HAP-1 (cell line): ENCODE results near the gene ZNF697.

Experiments
- DNase-seq, 2 experiments: peaks; one replicate each; pipeline ENCODE4 v3.0.0-alpha.2; 2016 to 2020; ENCODE audit warnings: low spot score in 2 of 2
- H3K27me3 ChIP-seq: fragments of 250-450 bp; sonication (Bioruptor Pico); 2 replicates; pipeline ENCODE4 v1.5.1; 2020; ENCODE audit warnings: low read depth, mild to moderate bottlenecking, moderate library complexity
- H3K36me3 ChIP-seq: fragments of 250-450 bp; sonication (Bioruptor Pico); replicated peaks from 2 replicates; pipeline ENCODE4 v1.5.1; 2020; ENCODE audit warnings: mild to moderate bottlenecking
- H3K4me1 ChIP-seq: fragments of 250-450 bp; sonication (Bioruptor Pico); 2 replicates; pipeline ENCODE4 v1.5.1; 2020; ENCODE audit warnings: mild to moderate bottlenecking
- H3K4me3 ChIP-seq: fragments of 250-450 bp; sonication (Bioruptor Pico); 2 replicates; pipeline ENCODE4 v1.5.1; 2020; ENCODE audit warnings: mild to moderate bottlenecking, moderate library complexity
- H3K9me3 ChIP-seq: fragments of 250-450 bp; sonication (Bioruptor Pico); 2 replicates; pipeline ENCODE4 v1.5.1; 2020; ENCODE audit warnings: mild to moderate bottlenecking, moderate library complexity
- in situ Hi-C: fragments of 300-500 bp; cut with MboI; formaldehyde crosslinking; loops from 3 replicates; pipeline ENCODE4 v1.14.3; 2020; ENCODE audit warnings: low sequenced_read_pairs, inconsistent platforms, mixed read lengths

ZNF697 gene

DNA sequence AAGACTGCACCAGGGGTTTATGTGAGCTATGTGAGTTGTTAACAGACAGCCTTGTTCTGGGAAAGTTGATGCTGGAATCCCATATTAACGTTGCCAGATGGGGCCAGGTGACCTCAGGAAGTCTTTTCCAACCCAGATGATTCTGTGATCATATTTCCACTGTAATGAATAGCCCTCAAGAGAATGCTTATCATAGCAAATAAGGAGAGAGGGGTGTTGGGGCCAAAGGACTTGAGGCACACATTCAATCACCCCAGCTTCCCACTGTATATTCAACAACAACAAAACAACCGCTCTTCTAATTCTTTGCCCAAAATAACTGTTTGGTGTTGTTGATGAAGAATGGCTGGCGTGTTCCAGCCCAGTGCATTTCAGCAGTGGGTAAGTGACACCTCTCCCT lies 14.1 kb downstream of the ZNF697 start:
- H3K36me3 ChIP-seq, result no peaks in the 10 kb centered on the region

DNA sequence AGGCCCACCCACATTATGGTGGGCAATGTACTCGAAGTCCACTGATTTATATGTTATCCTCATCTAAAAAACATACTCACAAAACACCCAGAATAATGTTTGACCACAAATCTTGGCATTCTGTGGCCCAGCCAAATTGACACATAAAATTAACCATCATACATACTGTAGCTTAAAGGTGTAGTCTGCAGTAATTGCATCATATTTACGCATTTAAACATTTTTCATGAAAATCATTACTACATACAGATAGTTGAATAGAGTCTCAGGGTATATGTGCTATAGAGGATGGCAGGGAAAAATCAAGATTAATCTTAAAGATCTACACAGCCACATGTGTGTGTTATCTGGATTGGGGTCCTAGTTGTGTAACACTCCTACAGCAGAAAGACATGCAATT lies 14.5 kb downstream of the ZNF697 start:
- DNase-seq, result no peak
- H3K4me1 ChIP-seq, result no peaks in the 10 kb centered on the region; the same call in 1 of the 2 replicates
- no peak overlapping the region for H3K4me3 ChIP-seq
- H3K36me3 ChIP-seq, result no peaks in the 10 kb centered on the region
- in situ Hi-C loops, result no loop called here
- no peaks in the 10 kb centered on the region for H3K9me3 ChIP-seq
- H3K27me3 ChIP-seq, result no peaks in the 10 kb centered on the region

More for the DNA sequence above, 14.1 kb downstream of the ZNF697 start:
- Histone ChIP-seq H3K9me3 (no peaks in the 10 kb centered on the region), H3K27me3 (no peaks in the 10 kb centered on the region), H3K4me3 (no peak overlapping the region), H3K4me1 (peaks cover 3% of the 10 kb centered on the region; the same call in 1 of the 2 replicates)
- no peak for DNase-seq
- in situ Hi-C loops, result no loop called here

DNA sequence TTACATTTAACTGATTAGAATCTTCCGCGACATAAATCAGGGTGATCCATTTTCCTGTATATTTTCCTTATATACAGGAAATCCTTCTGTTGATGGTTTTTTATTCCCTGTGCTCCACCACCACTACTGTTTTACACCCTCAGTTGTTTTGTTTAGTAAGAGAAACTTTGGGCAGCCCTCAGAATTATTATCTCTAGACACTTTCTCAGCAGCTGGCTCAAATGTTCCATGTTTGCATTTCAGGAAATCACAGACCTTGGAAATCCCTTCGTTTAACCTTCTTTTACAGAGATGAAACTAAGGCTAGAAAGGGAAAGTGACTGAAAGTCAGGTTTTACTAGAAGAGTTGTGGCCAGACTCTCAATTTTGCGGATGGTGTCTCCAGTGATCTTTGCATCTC lies 15.2 kb downstream of the ZNF697 start:
- H3K9me3 ChIP-seq, result no peaks in the 10 kb centered on the region
- no peak overlapping the region for H3K4me3 ChIP-seq
- H3K27me3 ChIP-seq, result no peaks in the 10 kb centered on the region
- no peaks in the 10 kb centered on the region for H3K36me3 ChIP-seq
- in situ Hi-C loops, result no loop called here
- no peak for DNase-seq
- no peaks in the 10 kb centered on the region; the same call in 1 of the 2 replicates for H3K4me1 ChIP-seq

DNA sequence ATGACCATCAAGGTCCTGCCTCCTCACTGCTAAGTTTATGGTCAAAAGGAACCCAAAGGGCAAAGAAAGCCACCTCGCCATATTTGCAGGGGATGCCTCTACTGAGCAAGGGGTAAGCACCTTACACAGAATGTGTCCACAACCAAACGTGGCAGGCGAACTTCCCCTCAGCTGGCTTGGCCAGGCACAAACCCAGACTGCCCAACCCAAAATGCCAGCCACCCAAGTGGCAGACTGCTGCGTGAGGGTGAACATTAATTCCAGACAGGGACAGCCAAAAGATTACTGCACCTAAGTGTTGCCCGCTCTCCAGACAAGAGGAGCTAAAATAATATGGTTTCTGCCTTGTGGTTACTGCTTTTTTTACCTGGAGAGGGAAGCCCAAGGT lies 16.0 kb downstream of the ZNF697 start:
- H3K4me3 ChIP-seq, result no peak overlapping the region
- in situ Hi-C loops, result no loop called here
- DNase-seq, result no peak

DNA sequence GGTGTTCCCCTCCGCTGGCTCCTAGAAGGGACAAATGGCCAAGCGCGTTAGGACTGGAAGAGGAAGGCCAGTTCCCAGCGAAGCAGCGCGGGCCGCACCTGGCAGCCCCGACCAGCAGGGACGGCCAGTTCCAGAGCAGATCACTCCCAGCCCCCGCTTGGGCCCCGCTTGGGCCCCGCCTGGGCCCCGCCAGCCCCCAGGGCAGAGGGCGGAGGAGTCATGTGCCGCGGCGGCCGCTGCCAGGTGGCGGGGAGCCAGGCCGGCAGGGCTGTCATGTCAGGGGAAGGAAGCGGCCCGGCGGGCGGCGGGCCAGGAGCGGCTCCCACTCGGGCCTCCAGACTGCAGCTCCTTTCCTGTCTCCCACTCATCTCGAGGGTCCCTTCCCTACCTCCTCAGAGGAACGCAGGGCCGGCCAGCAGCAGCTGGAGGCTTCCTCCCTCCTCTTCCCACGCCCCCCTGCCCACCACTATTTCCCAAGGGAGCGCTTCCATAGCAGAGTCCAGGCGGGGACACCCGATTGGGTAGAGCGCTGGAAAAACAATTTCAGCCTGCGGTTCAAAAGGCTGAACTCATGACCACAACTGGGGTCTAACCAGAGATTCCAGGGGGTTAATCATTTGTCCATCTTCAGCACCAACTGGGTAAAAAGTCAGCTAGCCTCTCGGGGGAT lies 16.5 kb downstream of the ZNF697 start:
- DNase-seq, result peak in 1 of 2 experiments; percentile 32
- no peaks in the 10 kb centered on the region for H3K36me3 ChIP-seq
- in situ Hi-C loops, result no loop called here
- no peak overlapping the region for H3K4me3 ChIP-seq
- H3K9me3 ChIP-seq, result no peaks in the 10 kb centered on the region
- H3K27me3 ChIP-seq, result no peaks in the 10 kb centered on the region
- H3K4me1 ChIP-seq, result no peaks in the 10 kb centered on the region

More for the DNA sequence above, 16.0 kb downstream of the ZNF697 start:
- Histone ChIP-seq H3K36me3 (no peaks in the 10 kb centered on the region), H3K9me3 (no peaks in the 10 kb centered on the region), H3K4me1 (no peaks in the 10 kb centered on the region; the same call in 1 of the 2 replicates), H3K27me3 (no peaks in the 10 kb centered on the region)

DNA sequence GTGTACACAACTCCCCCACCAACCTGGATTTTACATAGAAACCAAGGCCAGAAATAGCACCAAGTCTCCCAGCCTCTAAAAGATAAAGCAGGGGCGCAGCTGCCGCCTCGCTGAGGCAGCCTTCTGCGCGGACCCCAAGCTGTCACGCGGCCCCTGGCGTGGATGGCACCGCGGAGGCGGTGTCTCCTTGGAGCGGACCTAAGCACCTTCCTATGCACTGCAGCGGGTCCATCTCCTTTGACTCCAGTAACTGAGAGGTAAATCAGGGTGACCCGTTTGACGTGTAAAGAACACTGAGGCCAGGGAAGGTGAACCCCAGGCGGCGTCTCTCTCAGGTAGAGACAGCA lies 17.0 kb downstream of the ZNF697 start:
- Histone ChIP-seq H3K9me3 (no peaks in the 10 kb centered on the region), H3K27me3 (no peaks in the 10 kb centered on the region), H3K36me3 (no peaks in the 10 kb centered on the region), H3K4me3 (no peak overlapping the region), H3K4me1 (no peaks in the 10 kb centered on the region)
- in situ Hi-C loops, result no loop called here
- no peak for DNase-seq

DNA sequence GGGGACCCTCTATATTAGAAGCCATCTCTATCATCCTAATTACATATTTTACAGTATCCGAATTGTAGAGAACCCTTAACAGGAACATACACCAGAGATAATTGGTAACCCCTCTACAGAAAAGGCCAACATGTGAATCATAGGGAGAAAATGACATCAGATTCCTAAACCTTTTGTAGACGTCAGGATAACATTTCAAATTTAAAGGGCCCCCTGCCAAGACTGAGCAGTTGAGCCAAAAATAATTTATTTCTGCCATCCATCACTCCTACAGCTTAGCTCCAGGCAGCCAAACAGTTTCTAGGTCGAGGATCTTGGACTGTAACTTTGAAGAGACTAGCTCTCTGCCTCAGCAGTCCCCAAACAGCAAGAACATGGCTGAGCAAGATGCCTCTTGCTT lies 21.2 kb downstream of the ZNF697 start:
- DNase-seq, result no peak
- Histone ChIP-seq H3K4me3 (no peak overlapping the region), H3K9me3 (no peaks in the 10 kb centered on the region), H3K4me1 (no peaks in the 10 kb centered on the region), H3K27me3 (no peaks in the 10 kb centered on the region), H3K36me3 (peaks cover 3% of the 10 kb centered on the region; the same call in 1 of the 2 replicates)
- in situ Hi-C loops, result loop anchor here (5.0 to 10.0 kb wide), 2 partner anchors 40 to 98 kb away; no protein-coding TSS in a partner anchor

DNA sequence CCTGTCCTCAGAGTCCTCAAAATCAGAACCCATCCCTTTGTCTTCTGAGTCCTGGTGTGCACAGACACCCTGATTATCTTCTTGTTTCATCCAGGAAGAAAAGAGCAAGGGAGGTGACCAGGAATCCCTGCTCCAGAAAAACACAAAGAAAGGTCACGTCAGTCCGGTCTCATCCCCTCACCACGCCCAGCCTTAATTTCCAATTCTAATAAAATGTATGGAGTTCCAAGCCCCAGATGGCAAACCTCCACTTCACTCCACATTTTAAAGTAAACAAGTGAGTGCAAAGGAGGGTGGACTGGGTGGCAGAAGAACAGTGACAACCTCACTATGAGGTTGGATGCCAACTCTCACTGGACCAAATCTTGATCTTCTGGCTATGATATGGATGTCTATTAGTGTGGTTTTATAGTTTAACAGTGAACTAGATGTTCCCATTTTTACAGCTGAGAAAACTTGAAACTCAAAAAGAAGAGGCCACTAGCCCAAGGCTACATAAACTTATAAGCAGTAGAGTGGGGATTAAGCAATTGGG lies 22.0 kb downstream of the ZNF697 start:
- no peak for DNase-seq
- Histone ChIP-seq H3K9me3 (no peaks in the 10 kb centered on the region), H3K27me3 (no peaks in the 10 kb centered on the region), H3K4me3 (no peak overlapping the region), H3K36me3 (peaks cover 3% of the 10 kb centered on the region; the same call in 1 of the 2 replicates), H3K4me1 (no peaks in the 10 kb centered on the region)
- in situ Hi-C loops, result loop anchor here (5.0 to 10.0 kb wide), 2 partner anchors 41 to 99 kb away; no protein-coding TSS in a partner anchor

DNA sequence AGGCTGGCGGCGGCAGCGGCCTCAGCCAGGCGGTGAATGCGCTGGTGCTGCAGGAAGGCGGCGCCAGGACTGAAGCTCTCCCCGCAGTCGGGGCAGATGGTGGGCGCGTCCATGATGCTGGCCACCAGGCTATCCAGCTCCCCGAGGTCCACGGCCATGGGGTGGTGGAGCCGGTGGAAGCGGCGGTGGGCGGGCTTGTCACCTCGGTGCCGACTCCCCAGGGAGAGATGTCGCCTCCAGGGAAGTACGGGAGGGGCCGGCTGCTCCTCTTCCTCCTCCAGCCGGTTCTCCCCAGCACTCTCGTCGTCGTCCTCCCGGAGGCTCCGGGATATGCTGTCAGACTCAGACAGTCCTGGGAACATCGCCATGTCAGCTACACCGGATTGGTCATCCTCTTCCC lies 24.4 kb downstream of the ZNF697 start:
- in situ Hi-C loops, result loop anchor here (10.0 kb wide), 1 partner anchor 101 kb away; no protein-coding TSS in a partner anchor
- H3K4me1 ChIP-seq, result peaks cover 6% of the 10 kb centered on the region; the same call in 1 of the 2 replicates
- peaks cover 3% of the 10 kb centered on the region; the same call in 1 of the 2 replicates for H3K36me3 ChIP-seq
- H3K9me3 ChIP-seq, result no peaks in the 10 kb centered on the region
- no peaks in the 10 kb centered on the region for H3K27me3 ChIP-seq
- no peak overlapping the region for H3K4me3 ChIP-seq
- DNase-seq, result no peak

DNA sequence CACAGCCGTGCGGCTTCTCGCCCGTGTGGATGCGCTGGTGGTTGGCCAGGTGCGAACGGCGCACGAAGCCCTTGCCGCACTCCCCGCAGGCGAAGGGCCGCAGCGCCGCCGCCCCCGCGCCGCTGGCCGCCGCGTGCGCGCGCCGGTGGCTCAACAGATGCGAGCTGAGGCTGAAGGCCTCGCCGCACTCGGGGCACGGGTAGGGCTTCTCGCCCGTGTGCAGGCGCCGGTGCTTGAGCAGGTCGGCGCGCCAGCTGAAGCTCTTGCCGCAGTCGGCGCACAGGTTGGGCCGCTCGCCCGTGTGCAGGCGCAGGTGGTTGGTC lies 24.9 kb downstream of the ZNF697 start:
- Histone ChIP-seq H3K4me3 (no peak overlapping the region), H3K9me3 (no peaks in the 10 kb centered on the region), H3K4me1 (peaks cover 6% of the 10 kb centered on the region; the same call in 1 of the 2 replicates), H3K36me3 (peaks cover 3% of the 10 kb centered on the region; the same call in 1 of the 2 replicates), H3K27me3 (no peaks in the 10 kb centered on the region)
- no peak for DNase-seq
- in situ Hi-C loops, result loop anchor here (10.0 kb wide), 1 partner anchor 102 kb away; no protein-coding TSS in a partner anchor

DNA sequence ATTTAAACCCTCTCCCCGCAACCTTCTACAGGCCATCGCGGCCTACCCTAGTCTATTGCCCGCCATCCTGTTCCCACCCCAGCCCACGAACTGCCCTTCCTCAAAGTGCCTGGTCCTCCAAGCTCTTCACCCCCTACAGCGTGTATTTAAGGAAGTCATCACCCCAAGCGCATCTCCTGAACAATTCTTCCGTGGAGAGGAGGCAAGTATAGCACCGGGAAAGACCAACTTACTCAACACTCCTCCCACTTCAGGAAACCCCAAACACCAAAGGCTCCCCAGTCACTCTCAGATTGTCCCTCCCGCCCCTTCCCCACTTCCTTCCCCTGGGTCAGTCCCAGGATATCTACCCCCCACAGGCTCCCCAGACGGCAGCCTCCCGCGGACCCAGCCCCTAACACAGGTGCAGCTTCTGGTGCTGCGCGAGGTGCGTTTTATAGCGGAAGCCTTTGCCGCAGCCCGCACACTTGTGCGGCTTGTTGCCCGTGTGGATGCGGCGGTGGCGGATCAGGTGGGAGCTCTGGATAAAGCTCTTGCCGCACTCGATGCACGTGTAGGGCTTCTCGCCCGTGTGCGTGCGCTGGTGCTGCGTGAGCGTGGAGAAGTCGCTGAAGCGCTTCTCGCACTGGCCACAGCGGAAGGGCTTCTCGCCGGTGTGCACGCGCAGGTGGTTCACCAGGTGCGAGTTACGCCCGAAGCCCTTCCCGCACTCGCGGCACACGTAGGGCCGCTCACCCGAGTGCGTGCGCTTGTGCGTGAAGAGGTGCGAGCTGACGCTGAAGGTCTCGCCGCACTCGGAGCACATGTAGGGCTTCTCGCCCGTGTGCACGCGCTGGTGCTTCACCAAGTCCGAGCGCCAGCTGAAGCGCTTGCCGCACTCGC lies 25.5 kb downstream of the ZNF697 start:
- Histone ChIP-seq H3K4me3 (no peak overlapping the region), H3K27me3 (no peaks in the 10 kb centered on the region), H3K36me3 (peaks cover 3% of the 10 kb centered on the region; the same call in 1 of the 2 replicates), H3K4me1 (peaks cover 6% of the 10 kb centered on the region; the same call in 1 of the 2 replicates), H3K9me3 (no peaks in the 10 kb centered on the region)
- in situ Hi-C loops, result loop anchor here (10.0 kb wide), 1 partner anchor 102 kb away; no protein-coding TSS in a partner anchor
- no peak for DNase-seq

DNA sequence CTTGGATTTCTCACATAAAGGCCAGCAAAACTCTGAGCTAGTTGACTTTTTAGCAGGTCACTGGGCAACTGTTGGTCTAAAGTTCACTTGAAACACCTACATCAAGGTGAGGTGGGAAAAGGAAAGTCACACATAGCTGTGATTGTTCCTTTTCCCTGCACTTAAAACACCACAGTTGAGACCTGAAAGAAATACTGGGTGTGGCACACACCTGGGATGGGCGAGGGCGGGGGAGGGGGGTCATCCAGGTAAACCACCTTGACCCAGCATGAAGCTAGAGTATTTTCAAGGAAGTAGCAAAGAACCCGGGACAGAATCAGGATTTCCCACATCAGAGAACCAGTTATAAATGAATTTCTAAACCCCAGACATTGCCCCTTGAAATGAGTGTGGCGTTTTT lies 26.4 kb downstream of the ZNF697 start:
- no peak for DNase-seq
- H3K27me3 ChIP-seq, result no peaks in the 10 kb centered on the region
- H3K36me3 ChIP-seq, result peaks cover 3% of the 10 kb centered on the region; the same call in 1 of the 2 replicates
- no peaks in the 10 kb centered on the region for H3K9me3 ChIP-seq
- H3K4me3 ChIP-seq, result no peak overlapping the region
- H3K4me1 ChIP-seq, result peaks cover 6% of the 10 kb centered on the region; the same call in 1 of the 2 replicates
- in situ Hi-C loops, result loop anchor here (10.0 kb wide), 1 partner anchor 103 kb away; no protein-coding TSS in a partner anchor

DNA sequence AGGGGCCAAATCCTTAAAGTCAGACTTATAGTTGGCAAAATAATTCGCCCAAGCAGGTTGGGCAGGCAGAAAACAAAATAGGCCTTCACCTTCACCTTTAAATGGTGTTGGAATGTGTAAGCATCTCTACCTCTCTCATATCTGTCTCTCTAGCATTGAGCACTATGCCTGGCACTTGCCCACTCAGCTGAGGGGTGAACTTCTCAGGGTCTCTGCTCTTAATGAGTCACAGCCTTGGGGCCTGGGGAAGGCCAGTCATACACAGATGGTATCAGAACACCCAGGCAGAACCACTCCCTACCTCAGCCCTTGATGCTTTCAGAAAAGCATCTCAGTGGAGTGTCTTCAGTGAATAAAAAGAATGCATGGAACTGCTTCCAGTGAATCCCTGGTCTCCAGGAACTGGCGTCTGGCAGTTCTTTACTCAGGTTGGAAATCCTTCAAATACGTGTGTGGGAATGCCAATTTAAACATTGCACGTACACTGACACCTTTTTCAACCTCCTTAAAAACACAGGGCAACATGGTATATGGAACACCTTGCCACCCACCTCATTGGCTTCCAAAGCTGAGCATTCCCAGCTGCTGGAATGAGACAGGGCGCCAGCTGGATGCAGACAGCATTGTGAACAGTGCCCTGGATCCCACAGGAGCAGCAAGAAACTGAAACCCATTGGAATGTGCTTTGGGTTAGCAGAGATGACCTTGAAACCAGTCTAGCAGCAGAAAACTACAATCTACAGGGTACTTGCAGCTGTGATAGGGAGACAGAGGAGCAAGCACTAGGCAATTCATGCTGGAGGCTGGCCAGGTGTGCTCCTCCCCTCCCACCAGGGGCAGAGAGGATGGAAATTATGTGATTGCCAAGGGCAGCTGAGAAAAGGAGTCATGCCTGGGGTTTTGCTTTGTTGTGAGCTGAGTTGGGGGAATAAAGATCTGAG lies 30.0 kb downstream of the ZNF697 start:
- Histone ChIP-seq H3K9me3 (no peaks in the 10 kb centered on the region), H3K4me3 (no peak overlapping the region), H3K36me3 (no peaks in the 10 kb centered on the region), H3K27me3 (no peaks in the 10 kb centered on the region), H3K4me1 (peaks cover 6% of the 10 kb centered on the region; the same call in 1 of the 2 replicates)
- no peak for DNase-seq
- in situ Hi-C loops, result no loop called here
